Stimulated activated CD4-positive, alpha-beta T cell treated with anti-CD3 and anti-CD28 coated beads, Interleukin-1b, Interleukin-23, amount 100 ng/mL, for 4 hours (primary cell): ENCODE measurements around the gene FAM229A.

Source experiments
- DNase-seq, 2 donors: peaks; one replicate each; pipeline ENCODE4 v3.0.0-alpha.2; 2020; ENCODE audit warnings: low read depth in 2 of 2

The FAM229A gene

GRCh38 chr1:32349211-32349708, 13.0 kb downstream of the FAM229A start:
- no peak for DNase-seq

- no peak for DNase-seq
Observed at GRCh38 chr1:32346532-32347157, 15.6 kb downstream of the FAM229A start.

- DNase-seq = no peak
Observed at GRCh38 chr1:32345289-32345827, 16.9 kb downstream of the FAM229A start.

- DNase-seq = no peak
Observed at GRCh38 chr1:32342704-32343103, 19.6 kb downstream of the FAM229A start.

- no peak for DNase-seq
Observed at GRCh38 chr1:32341971-32342370, 20.3 kb downstream of the FAM229A start.

GRCh38 chr1:32341186-32341757, 21.0 kb downstream of the FAM229A start:
- DNase-seq = no peak

- peak in 1 of 2 donors; percentile 34 for DNase-seq
Observed at GRCh38 chr1:32339363-32339978, 22.8 kb downstream of the FAM229A start.

GRCh38 chr1:32338637-32339145, 23.6 kb downstream of the FAM229A start:
- DNase-seq = no peak

- no peak for DNase-seq
Observed at GRCh38 chr1:32337855-32338636, 24.2 kb downstream of the FAM229A start.

GRCh38 chr1:32336963-32337675, 25.2 kb downstream of the FAM229A start:
- DNase-seq = no peak

GRCh38 chr1:32336591-32336932, 25.7 kb downstream of the FAM229A start:
- DNase-seq = no peak

GRCh38 chr1:32335790-32336590, 26.3 kb downstream of the FAM229A start, which contains the start of gene MARCKSL1:
MARCKSL1 (minus strand) TSS chr1:32336233; CDS start chr1:32336033, 200 bp downstream.
- peak; percentile 83 to 90 for DNase-seq

GRCh38 chr1:32335535-32335789, 26.8 kb downstream of the FAM229A start:
- DNase-seq = no peak

- peak; percentile 60 for DNase-seq
Observed at GRCh38 chr1:32334864-32335534, 27.3 kb downstream of the FAM229A start.

- DNase-seq = no peak
Observed at GRCh38 chr1:32334274-32334861, 27.9 kb downstream of the FAM229A start.

- DNase-seq = no peak
Observed at GRCh38 chr1:32333251-32333963, 28.9 kb downstream of the FAM229A start.

GRCh38 chr1:32332290-32333079, 29.8 kb downstream of the FAM229A start:
- DNase-seq = no peak

GRCh38 chr1:32331549-32331948, 30.7 kb downstream of the FAM229A start:
- DNase-seq = no peak
